Neural cell (in vitro differentiated cells): Measurements from ENCODE around the gene NKAIN2. TPM values are rescaled to one million over a fixed set of nuclear protein-coding genes. Genes with fewer than 3 reads are reported as not detected.

ENCODE experiments used
- H2AFZ ChIP-seq: fragments of 200-600, 300-800 bp; sonication (generic), shearing (Covaris generic); 2 replicates; pipeline ENCODE4 v1.6.0; 2014; ENCODE audit warnings: low read depth, mild to moderate bottlenecking, antibody characterized with exemption, low read length, moderate library complexity
- H3F3A ChIP-seq: fragments of 200-600 bp; shearing (Covaris generic); 2 replicates; pipeline ENCODE4 v1.6.1; 2016; ENCODE audit warnings: mild to moderate bottlenecking, moderate library complexity, mixed read lengths, antibody characterized with exemption, low read length; ENCODE audit not compliant: insufficient read depth, poor library complexity, severe bottlenecking
- H3K27ac ChIP-seq: fragments of 200-600, 300-800 bp; sonication (generic), shearing (Covaris generic); 2 replicates; pipeline ENCODE4 v1.5.1; 2014; ENCODE audit warnings: mild to moderate bottlenecking, low read length, moderate library complexity
- H3K27me3 ChIP-seq: fragments of 300-800, 200-600 bp; sonication (generic), shearing (Covaris generic); 2 replicates; pipeline ENCODE4 v1.6.0; 2014; ENCODE audit warnings: mild to moderate bottlenecking, low read depth, low read length, moderate library complexity; ENCODE audit not compliant: insufficient read depth
- H3K36me3 ChIP-seq: fragments of 300-800, 200-600 bp; sonication (generic), shearing (Covaris generic); 2 replicates; pipeline ENCODE4 v1.5.1; 2014; ENCODE audit warnings: mild to moderate bottlenecking, antibody characterized with exemption, low read length, moderate library complexity; ENCODE audit not compliant: insufficient read depth
- H3K4me2 ChIP-seq: fragments of 300-800, 200-600 bp; sonication (generic), shearing (Covaris generic); 2 replicates; pipeline ENCODE4 v1.6.0; 2014; ENCODE audit warnings: mild to moderate bottlenecking, low read length
- H3K4me3 ChIP-seq: fragments of 300-800, 200-600 bp; sonication (generic), shearing (Covaris generic); 2 replicates; pipeline ENCODE4 v1.5.1; 2014; ENCODE audit warnings: mild to moderate bottlenecking, low read length, moderate library complexity
- H3K79me2 ChIP-seq: fragments of 200-600 bp; shearing (Covaris generic); replicated peaks from 2 replicates; pipeline ENCODE4 v1.6.0; 2014; ENCODE audit warnings: mild to moderate bottlenecking, low read length, moderate library complexity; ENCODE audit not compliant: insufficient read depth
- H3K9ac ChIP-seq: fragments of 300-800, 200-600 bp; sonication (generic), shearing (Covaris generic); 2 replicates; pipeline ENCODE4 v1.6.1; 2016; ENCODE audit warnings: mild to moderate bottlenecking, low read length, mixed read lengths
- H3K9me2 ChIP-seq: fragments of 200-600 bp; shearing (Covaris generic); 2 replicates; pipeline ENCODE4 v1.6.1; 2016; ENCODE audit warnings: mild to moderate bottlenecking, low read length, mixed read lengths; ENCODE audit not compliant: insufficient read depth
- H3K9me3 ChIP-seq: fragments of 200-600, 300-800 bp; sonication (generic), shearing (Covaris generic); 2 replicates; pipeline ENCODE4 v1.6.1; 2016; ENCODE audit warnings: mild to moderate bottlenecking, mixed run types, low read length, moderate library complexity, mixed read lengths
- H4K20me1 ChIP-seq: fragments of 200-600 bp; shearing (Covaris generic); 2 replicates; pipeline ENCODE4 v1.6.1; 2016; ENCODE audit warnings: mild to moderate bottlenecking, mixed run types; ENCODE audit not compliant: insufficient read depth
- CTCF ChIP-seq: fragments of 450-650 bp; IDR thresholded peaks from 2 replicates; pipeline ENCODE4 v1.5.1; 2014; ENCODE audit warnings: antibody characterized with exemption, mild to moderate bottlenecking, moderate library complexity; ENCODE audit not compliant: poor library complexity, severe bottlenecking
- EP300 ChIP-seq: fragments of 450-650 bp; conservative IDR thresholded peaks from 2 replicates; pipeline ENCODE4 v1.6.1; 2014; ENCODE audit warnings: antibody characterized with exemption, mild to moderate bottlenecking, moderate library complexity; ENCODE audit not compliant: poor library complexity, severe bottlenecking
- EZH2 ChIP-seq: fragments of 200-600, 300-800 bp; shearing (Covaris generic), sonication (generic); IDR thresholded peaks from 2 replicates; pipeline ENCODE4 v1.6.1; 2014; ENCODE audit warnings: antibody characterized with exemption, low read length, borderline replicate concordance, mild to moderate bottlenecking; ENCODE audit not compliant: insufficient read depth, poor library complexity, severe bottlenecking
- MXI1 ChIP-seq: fragments of 450-650 bp; conservative IDR thresholded peaks from 2 replicates; pipeline ENCODE4 v1.6.1; 2014; ENCODE audit warnings: antibody characterized with exemption, mild to moderate bottlenecking; ENCODE audit not compliant: poor library complexity, severe bottlenecking
- POLR2AphosphoS5 ChIP-seq: IDR thresholded peaks from 2 replicates; pipeline ENCODE4 v1.6.1; 2012
- RAD21 ChIP-seq: fragments of 450-650 bp; conservative IDR thresholded peaks from 2 replicates; pipeline ENCODE4 v1.6.1; 2014; ENCODE audit warnings: antibody characterized with exemption, mild to moderate bottlenecking, moderate library complexity
- SMC3 ChIP-seq: fragments of 450-650 bp; conservative IDR thresholded peaks from 2 replicates; pipeline ENCODE4 v1.6.1; 2014; ENCODE audit warnings: antibody characterized with exemption, mild to moderate bottlenecking, moderate library complexity; ENCODE audit not compliant: poor library complexity
- TAF1 ChIP-seq: IDR thresholded peaks from 2 replicates; pipeline ENCODE4 v1.6.1; 2012; ENCODE audit warnings: low read depth
- polyA plus RNA-seq: library from polyadenylated mRNA; depleted of rRNA; stranded (reverse); fragments of >200 nt; gene quantifications from 2 replicates; pipeline ENCODE4 v1.2.3, GENCODE V29; 2014
- TF ChIP-seq, protein P1 (sequence below): IDR thresholded peaks from 2 replicates; pipeline ENCODE4 v1.6.1; 2012; ENCODE audit warnings: borderline replicate concordance

The NKAIN2 gene
- polyA plus RNA-seq, 1 donor from 2014 or later, result 23.2 TPM

DNA sequence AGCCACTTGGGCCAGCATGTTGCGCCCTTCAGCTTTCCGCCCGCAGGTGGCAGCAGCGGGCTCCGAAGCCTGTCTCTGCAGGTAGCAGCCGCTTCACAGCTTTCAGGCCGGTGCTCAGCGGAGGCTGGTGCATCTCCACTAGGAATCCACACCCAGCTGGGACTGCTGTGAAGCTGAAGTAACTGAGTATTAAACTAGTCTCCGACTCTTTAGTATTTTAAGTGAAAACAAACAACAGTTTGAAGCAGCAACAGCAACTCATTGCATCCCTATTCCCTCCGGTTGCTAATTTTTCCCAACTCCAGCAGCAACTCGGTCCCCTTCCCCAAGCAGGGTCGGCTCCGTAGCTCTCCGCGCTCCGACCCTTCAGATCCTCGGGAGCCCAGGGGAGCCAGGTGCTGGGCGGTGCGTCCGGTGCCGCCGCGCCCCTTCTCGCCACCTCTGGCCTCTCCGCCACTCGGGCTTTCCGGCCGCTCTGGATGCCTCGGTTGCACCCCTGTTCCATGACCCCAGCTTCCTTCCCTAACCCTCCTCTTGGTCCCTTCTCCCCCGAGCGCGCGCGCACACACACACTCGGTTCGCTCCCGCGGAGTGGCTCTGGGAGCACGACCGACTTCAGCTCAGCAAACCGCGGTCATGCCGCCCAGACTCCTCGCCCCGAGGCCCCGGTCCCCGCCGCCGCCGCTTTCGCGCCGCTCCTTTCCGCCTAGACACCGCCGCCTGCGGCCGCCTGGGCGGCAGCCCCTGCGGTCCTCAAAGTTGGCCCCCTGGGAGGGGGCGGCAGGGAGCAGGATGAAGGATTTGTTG lies 765 bp upstream of the NKAIN2 start:
- H3K9me3 ChIP-seq, result no peaks in the 10 kb centered on the region
- no peaks in the 10 kb centered on the region for H3K27me3 ChIP-seq
- no peaks in the 10 kb centered on the region for H3F3A ChIP-seq
- H3K27ac ChIP-seq, result peak overlapping the region; percentile 63
- no peaks in the 10 kb centered on the region for H3K9me2 ChIP-seq
- peaks cover 18% of the 10 kb centered on the region for H3K79me2 ChIP-seq
- H3K36me3 ChIP-seq, result no peaks in the 10 kb centered on the region
- H2AFZ ChIP-seq, result peak overlapping the region; percentile 70
- H3K4me2 ChIP-seq, result peak overlapping the region; percentile 68
- peak overlapping the region; percentile 83 for H3K4me3 ChIP-seq
- peak overlapping the region; percentile 75 for H3K9ac ChIP-seq
- H4K20me1 ChIP-seq, result no peaks in the 10 kb centered on the region
- TF ChIP-seq SMC3 (peak; percentile 99), EZH2 (no peak), MXI1 (peak; percentile 40), POLR2AphosphoS5 (peak; percentile 42), CTCF (peak; percentile 95), TAF1 (no peak), EP300 (no peak), RAD21 (peak; percentile 96)
- TF ChIP-seq, protein P1, sequence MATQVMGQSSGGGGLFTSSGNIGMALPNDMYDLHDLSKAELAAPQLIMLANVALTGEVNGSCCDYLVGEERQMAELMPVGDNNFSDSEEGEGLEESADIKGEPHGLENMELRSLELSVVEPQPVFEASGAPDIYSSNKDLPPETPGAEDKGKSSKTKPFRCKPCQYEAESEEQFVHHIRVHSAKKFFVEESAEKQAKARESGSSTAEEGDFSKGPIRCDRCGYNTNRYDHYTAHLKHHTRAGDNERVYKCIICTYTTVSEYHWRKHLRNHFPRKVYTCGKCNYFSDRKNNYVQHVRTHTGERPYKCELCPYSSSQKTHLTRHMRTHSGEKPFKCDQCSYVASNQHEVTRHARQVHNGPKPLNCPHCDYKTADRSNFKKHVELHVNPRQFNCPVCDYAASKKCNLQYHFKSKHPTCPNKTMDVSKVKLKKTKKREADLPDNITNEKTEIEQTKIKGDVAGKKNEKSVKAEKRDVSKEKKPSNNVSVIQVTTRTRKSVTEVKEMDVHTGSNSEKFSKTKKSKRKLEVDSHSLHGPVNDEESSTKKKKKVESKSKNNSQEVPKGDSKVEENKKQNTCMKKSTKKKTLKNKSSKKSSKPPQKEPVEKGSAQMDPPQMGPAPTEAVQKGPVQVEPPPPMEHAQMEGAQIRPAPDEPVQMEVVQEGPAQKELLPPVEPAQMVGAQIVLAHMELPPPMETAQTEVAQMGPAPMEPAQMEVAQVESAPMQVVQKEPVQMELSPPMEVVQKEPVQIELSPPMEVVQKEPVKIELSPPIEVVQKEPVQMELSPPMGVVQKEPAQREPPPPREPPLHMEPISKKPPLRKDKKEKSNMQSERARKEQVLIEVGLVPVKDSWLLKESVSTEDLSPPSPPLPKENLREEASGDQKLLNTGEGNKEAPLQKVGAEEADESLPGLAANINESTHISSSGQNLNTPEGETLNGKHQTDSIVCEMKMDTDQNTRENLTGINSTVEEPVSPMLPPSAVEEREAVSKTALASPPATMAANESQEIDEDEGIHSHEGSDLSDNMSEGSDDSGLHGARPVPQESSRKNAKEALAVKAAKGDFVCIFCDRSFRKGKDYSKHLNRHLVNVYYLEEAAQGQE, result no peak

GRCh38 chr6:123804014-123804786 lies 535 bp downstream of the NKAIN2 start:
- peak overlapping the region; percentile 58 for H2AFZ ChIP-seq
- TF ChIP-seq, protein P1, result no peak
- TF ChIP-seq SMC3 (peak; percentile 65), POLR2AphosphoS5 (peak; percentile 42), EP300 (peak; percentile 40), TAF1 (no peak), EZH2 (no peak), CTCF (no peak), MXI1 (peak; percentile 69), RAD21 (peak; percentile 67)
- peak overlapping the region; percentile 35 for H3K27ac ChIP-seq
- H3K36me3 ChIP-seq, result no peaks in the 10 kb centered on the region
- H3K79me2 ChIP-seq, result peaks cover 18% of the 10 kb centered on the region
- no peaks in the 10 kb centered on the region for H3K9me2 ChIP-seq
- peak overlapping the region; percentile 78 for H3K4me3 ChIP-seq
- no peaks in the 10 kb centered on the region for H3K9me3 ChIP-seq
- H3K9ac ChIP-seq, result peak overlapping the region; percentile 63
- no peaks in the 10 kb centered on the region for H4K20me1 ChIP-seq
- H3K27me3 ChIP-seq, result no peaks in the 10 kb centered on the region
- H3F3A ChIP-seq, result no peaks in the 10 kb centered on the region
- H3K4me2 ChIP-seq, result peak overlapping the region; percentile 51
